Dendritic cell treated with granulocyte-macrophage colony-stimulating factor and Interleukin-4, amounts not matched to agents 40 ng/mL and 50 ng/mL, for 4 days (primary cell): ENCODE data around the gene BIRC6.
"Not testable (repeated sequence)": the region's sequence is repeated elsewhere in the genome, so short reads cannot be mapped to it uniquely, and the experiment has no call there.

Experiments
- H3K27ac Mint-ChIP-seq: one replicate; pipeline ENCODE4 v1.8.0; 2022; ENCODE audit warnings: mild to moderate bottlenecking, mixed read lengths
- H3K27me3 Mint-ChIP-seq: one replicate; pipeline ENCODE4 v1.8.0; 2022; ENCODE audit warnings: mild to moderate bottlenecking, mixed read lengths
- H3K36me3 Mint-ChIP-seq: one replicate; pipeline ENCODE4 v1.8.0; 2022; ENCODE audit warnings: low read depth, mixed read lengths
- H3K4me1 Mint-ChIP-seq: one replicate; pipeline ENCODE4 v1.8.0; 2022; ENCODE audit warnings: low read depth, mixed read lengths
- H3K4me3 Mint-ChIP-seq: one replicate; pipeline ENCODE4 v1.8.0; 2022; ENCODE audit warnings: mild to moderate bottlenecking, moderate library complexity, mixed read lengths
- H3K9me3 Mint-ChIP-seq: one replicate; pipeline ENCODE4 v1.8.0; 2022; ENCODE audit warnings: mixed read lengths
- intact Hi-C: fragments of 100-400 bp; cut with micrococcal nuclease; formaldehyde crosslinking; loops from one replicate; pipeline ENCODE4 v1.15.0; 2022

Gene BIRC6

DNA sequence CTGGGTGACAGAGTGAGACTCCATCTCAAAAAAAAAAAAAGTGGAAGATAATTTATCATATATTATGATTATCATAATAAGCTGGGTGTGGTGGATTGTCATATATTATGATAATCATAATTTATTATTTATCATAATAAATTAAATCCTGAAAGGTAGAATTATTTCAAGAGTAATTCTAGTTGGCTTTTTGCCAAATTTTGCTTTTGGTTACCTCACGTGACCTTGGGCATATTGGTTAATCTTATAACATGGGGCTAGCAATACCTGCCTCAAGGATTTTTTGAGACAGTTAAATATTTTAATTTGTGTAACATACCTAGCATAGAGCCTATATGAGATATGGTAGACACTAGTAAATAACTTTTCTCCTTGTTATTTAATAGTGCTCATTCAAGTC lies 159.7 kb downstream of the BIRC6 start:
- Mint-ChIP-seq H3K4me1 (no peaks in the 10 kb centered on the region), H3K27me3 (no peaks in the 10 kb centered on the region), H3K4me3 (no peak overlapping the region), H3K36me3 (peaks cover 82% of the 10 kb centered on the region), H3K9me3 (no peaks in the 10 kb centered on the region), H3K27ac (no peak overlapping the region)
- intact Hi-C loops, result loop anchor here (5.0 to 10.0 kb wide), 2 partner anchors 44 to 88 kb away; no protein-coding TSS in a partner anchor

DNA sequence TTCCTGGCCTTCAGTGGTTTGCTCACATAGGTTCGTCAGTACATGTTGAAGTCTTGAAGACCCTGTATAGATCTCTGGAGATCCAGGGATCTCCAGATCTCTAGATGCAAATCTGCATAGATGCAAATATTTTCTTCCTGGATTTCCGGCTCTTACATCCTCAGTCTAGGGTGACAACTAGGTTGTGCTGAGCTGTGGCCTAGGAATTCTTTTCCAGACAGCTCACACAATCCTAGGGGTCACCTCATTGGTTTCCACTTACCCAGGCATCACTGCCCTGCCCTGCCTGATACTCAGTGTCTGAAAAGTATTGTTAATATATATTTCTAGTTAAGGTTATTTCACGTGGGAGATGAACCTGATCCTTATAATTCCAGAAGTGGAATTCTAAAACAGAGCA lies 165.9 kb downstream of the BIRC6 start:
- H3K36me3 Mint-ChIP-seq, result peaks cover 78% of the 10 kb centered on the region
- H3K9me3 Mint-ChIP-seq, result no peaks in the 10 kb centered on the region
- H3K4me3 Mint-ChIP-seq, result no peak overlapping the region
- intact Hi-C loops, result no loop called here
- no peaks in the 10 kb centered on the region for H3K27me3 Mint-ChIP-seq
- H3K4me1 Mint-ChIP-seq, result no peaks in the 10 kb centered on the region
- H3K27ac Mint-ChIP-seq, result no peak overlapping the region

DNA sequence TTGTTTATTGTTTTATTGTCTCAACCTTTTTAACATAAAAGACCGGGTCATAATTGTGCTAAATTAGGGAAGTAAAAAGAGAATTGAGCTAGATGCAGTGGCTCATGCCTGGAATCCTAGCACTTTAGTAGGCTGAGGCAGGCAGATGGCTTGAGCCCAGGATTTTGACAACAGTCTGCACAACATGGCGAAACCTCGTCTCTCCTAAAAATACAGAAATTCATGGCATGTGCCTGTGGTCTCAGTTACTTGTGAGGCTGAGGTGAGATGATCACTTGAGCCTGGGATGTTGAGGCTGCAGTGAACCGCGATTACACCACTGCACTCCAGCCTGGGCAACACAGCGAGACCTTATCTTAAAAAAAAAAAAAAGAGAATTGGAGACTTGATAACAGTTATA lies 166.9 kb downstream of the BIRC6 start:
- H3K4me1 Mint-ChIP-seq, result no peaks in the 10 kb centered on the region
- H3K27ac Mint-ChIP-seq, result no peak overlapping the region
- H3K27me3 Mint-ChIP-seq, result no peaks in the 10 kb centered on the region
- H3K9me3 Mint-ChIP-seq, result no peaks in the 10 kb centered on the region
- peaks cover 80% of the 10 kb centered on the region for H3K36me3 Mint-ChIP-seq
- no peak overlapping the region for H3K4me3 Mint-ChIP-seq
- intact Hi-C loops, result no loop called here

DNA sequence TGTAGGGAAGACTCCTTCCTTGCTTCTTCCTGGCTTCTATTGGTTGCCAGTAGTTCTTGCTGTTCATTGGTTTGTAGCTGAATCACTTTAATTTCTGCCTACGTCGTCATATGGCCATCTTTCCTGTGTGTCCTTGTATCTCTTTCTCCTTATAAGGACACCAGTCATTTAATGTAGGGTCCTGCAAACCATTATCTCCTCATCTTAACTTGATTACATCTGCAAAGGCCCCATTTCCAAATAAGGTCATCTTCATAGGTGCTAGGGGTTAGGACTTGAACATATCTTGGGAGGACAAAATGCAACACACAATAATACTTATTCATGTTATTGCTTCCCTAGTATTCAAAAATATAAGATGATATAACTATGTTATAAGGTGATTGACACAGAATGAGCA lies 175.5 kb downstream of the BIRC6 start:
- H3K36me3 Mint-ChIP-seq, result peaks cover 90% of the 10 kb centered on the region
- no peaks in the 10 kb centered on the region for H3K27me3 Mint-ChIP-seq
- no peak overlapping the region for H3K4me3 Mint-ChIP-seq
- H3K9me3 Mint-ChIP-seq, result no peaks in the 10 kb centered on the region
- no peak overlapping the region for H3K27ac Mint-ChIP-seq
- intact Hi-C loops, result no loop called here
- peaks cover 16% of the 10 kb centered on the region for H3K4me1 Mint-ChIP-seq

DNA sequence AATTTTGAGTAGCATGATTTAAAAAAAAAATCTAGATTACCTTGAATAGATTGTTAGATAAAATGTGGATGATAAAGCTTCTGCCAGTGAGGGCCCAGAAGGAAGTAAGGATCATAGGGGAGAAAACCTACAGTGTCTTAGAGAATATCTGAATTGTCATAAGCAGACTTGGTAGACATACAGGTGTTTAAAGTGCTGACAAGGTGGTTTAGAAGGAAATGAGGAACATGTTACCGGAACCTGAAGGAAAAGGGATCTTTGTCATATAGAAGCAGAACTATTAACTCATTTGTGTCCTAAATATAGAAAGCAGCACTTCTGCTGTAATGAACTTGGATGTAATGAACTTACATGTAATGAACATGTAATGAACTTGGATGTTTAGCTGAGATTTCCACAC lies 176.1 kb downstream of the BIRC6 start:
- Mint-ChIP-seq H3K27ac (no peak overlapping the region), H3K4me1 (peaks cover 16% of the 10 kb centered on the region)
- intact Hi-C loops, result no loop called here

DNA sequence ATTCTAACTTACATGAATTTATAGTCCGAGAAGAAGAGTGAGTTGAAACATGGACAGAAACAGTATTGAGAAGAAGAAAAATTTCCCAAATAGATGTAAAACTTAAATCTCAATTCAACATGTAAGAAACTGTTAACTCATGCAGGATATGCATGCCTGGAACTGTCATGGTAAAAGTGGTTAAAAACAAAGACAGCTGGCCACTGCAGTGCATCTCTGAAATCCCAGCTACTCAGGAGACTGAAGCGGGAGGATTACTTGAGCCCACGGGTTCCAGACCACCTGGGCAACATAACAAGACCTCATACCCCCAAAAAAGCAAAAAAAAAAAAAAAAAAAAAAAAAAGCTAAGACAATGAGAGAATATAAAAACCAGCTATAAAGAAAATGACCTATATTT lies 178.0 kb downstream of the BIRC6 start:
- intact Hi-C loops, result no loop called here
- Mint-ChIP-seq H3K36me3 (peaks cover 76% of the 10 kb centered on the region), H3K27ac (no peak overlapping the region), H3K4me1 (peaks cover 16% of the 10 kb centered on the region), H3K4me3 (no peak overlapping the region), H3K27me3 (no peaks in the 10 kb centered on the region), H3K9me3 (no peaks in the 10 kb centered on the region)

More for the DNA sequence above, 176.1 kb downstream of the BIRC6 start:
- Mint-ChIP-seq H3K4me3 (no peak overlapping the region), H3K9me3 (no peaks in the 10 kb centered on the region), H3K27me3 (no peaks in the 10 kb centered on the region), H3K36me3 (peaks cover 85% of the 10 kb centered on the region)

DNA sequence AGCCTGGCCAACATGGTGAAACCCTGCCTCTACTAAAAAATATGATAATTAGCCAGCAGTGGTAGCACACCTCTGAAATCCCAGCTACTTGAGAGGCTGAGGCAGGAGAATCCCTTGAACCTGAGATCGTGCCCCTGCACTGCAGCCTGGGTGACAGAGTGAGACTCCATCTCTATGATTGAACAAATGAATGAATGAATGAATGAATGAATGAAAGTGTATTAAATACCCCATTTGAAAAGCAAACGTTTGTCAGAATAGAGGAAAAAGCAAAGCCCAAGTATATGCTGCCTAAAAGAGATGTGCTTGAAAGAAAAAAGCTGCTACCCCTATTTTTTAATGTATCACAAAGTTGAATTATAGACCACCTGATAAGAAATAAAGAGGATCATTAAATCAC lies 181.9 kb downstream of the BIRC6 start:
- H3K4me1 Mint-ChIP-seq, result no peaks in the 10 kb centered on the region
- intact Hi-C loops, result no loop called here
- no peaks in the 10 kb centered on the region for H3K9me3 Mint-ChIP-seq
- H3K4me3 Mint-ChIP-seq, result no peak overlapping the region
- H3K36me3 Mint-ChIP-seq, result peaks cover 51% of the 10 kb centered on the region
- no peaks in the 10 kb centered on the region for H3K27me3 Mint-ChIP-seq
- H3K27ac Mint-ChIP-seq, result no peak overlapping the region

DNA sequence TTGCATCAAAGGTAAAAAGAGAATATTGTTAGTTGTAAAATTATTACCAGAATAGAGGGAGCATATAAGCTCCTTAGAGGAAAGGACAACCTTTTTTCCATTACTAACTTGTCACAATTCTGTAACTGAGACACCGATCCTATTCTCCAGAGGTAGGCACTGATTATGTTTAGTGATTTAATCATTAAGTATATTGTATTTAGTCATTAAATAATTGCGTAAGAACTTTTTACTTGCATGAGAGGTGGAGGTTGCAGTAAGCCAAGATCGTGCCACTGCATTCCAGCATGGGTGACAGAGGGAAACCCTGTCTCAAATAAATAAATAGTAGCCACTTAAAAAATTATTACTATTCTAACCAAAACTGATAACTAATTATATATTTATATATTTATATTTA lies 195.7 kb downstream of the BIRC6 start:
- H3K9me3 Mint-ChIP-seq, H3K27ac Mint-ChIP-seq, H3K4me3 Mint-ChIP-seq, H3K27me3 Mint-ChIP-seq, H3K4me1 Mint-ChIP-seq: not testable (repeated sequence)
- peaks cover 32% of the 10 kb centered on the region for H3K36me3 Mint-ChIP-seq
- intact Hi-C loops, result loop anchor here (5.0 to 10.0 kb wide), 2 partner anchors 822 to 1030 kb away; no protein-coding TSS in a partner anchor

DNA sequence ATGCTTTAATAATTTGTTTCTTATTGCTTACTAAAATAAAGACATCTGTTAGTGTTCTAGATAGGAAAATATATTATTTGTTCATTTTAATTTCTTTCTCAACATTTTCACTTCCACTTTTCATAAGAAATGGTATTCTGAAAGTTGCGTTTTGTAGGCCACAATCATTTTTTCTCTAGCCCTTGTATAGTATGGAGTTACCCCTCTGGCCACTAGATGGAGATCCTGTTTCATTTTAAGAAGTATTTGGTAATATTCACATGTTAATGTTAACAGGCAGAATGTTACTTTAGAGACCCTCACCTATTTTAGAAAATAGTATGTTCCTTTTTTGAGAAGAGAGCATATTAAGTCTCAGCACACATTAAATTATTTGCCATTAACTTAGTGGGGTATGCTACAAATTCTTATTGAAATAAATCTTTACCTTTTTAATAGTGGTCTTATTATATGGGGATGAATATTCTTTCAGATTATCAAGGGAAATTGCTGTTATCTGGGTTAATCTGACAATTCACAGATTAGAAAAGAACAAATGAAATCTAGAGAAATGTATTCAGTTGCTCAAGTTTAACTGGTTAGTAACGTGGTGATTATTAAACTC lies 197.1 kb downstream of the BIRC6 start:
- Mint-ChIP-seq H3K36me3 (peaks cover 23% of the 10 kb centered on the region), H3K4me3 (no peak overlapping the region), H3K27ac (no peak overlapping the region), H3K4me1 (no peaks in the 10 kb centered on the region), H3K27me3 (no peaks in the 10 kb centered on the region), H3K9me3 (no peaks in the 10 kb centered on the region)
- intact Hi-C loops, result loop anchor here (5.0 to 10.0 kb wide), 2 partner anchors 821 to 1028 kb away; no protein-coding TSS in a partner anchor

DNA sequence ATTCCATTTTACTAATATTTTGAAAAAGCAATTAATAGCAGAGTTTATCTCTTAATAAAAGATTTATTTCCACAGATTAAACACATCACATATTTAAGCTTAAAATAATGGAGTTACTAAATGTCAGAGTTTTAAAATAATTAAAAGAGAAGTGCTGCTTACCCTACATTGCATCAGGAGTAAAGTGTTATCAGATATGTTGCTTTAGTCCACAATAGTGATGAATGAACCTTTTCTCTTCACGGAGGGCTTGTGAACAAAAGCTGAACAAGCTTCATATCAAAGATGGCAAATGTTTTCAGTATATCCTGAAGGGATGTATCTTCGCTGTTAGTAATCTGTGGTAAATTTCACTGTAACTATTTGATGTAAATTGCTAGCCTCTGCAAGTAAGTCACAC lies 201.7 kb downstream of the BIRC6 start:
- H3K27ac Mint-ChIP-seq, result no peak overlapping the region

DNA sequence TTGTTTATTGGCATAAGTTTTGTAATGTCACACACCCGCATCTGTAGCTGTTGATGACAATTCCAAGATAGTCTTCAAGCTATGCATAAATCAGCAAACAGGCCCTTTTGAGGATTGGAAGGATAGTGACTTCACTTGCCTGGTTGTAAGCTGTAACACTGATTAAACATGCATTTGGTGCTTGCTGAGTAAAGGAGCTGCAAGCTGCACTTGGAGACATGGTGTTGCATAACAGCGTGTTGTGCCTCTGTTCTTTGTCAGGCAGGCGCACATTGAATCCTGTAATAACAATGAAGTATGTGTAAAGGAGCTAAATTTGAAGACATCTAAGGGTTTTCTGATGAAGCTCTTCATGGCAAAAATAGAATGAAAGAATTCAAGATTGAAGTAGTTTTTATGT lies 202.3 kb downstream of the BIRC6 start:
- H3K4me3 Mint-ChIP-seq, result no peak overlapping the region
- no peak overlapping the region for H3K27ac Mint-ChIP-seq
- intact Hi-C loops, result loop anchor here (10.0 kb wide), 1 partner anchor 816 kb away; no protein-coding TSS in a partner anchor
- no peaks in the 10 kb centered on the region for H3K9me3 Mint-ChIP-seq
- H3K4me1 Mint-ChIP-seq, result peaks cover 6% of the 10 kb centered on the region
- H3K27me3 Mint-ChIP-seq, result no peaks in the 10 kb centered on the region
- H3K36me3 Mint-ChIP-seq, result peaks cover 43% of the 10 kb centered on the region

More for the DNA sequence above, 201.7 kb downstream of the BIRC6 start:
- Mint-ChIP-seq H3K36me3 (peaks cover 39% of the 10 kb centered on the region), H3K4me1 (peaks cover 6% of the 10 kb centered on the region), H3K9me3 (no peaks in the 10 kb centered on the region), H3K27me3 (no peaks in the 10 kb centered on the region), H3K4me3 (no peak overlapping the region)
- intact Hi-C loops, result loop anchor here (10.0 kb wide), 1 partner anchor 816 kb away; no protein-coding TSS in a partner anchor

DNA sequence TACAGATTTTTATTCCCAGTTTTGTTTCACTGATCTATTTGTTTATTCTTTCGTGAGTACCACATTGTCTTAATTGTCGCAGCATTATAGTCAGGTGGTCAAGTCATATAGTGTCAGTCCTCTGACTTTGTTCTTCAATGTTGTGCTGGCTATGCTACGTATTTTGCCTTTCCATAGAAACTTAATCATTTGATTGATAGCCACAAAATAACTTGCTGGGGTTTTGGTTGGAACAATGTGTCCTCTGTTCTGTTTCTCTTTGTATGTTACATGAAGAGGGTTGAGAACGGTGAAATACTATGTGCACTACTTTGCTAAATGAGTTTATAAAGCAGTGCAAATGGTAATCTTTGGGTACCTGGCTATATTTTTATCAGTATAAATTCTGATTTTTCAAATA lies 206.1 kb downstream of the BIRC6 start:
- H3K27ac Mint-ChIP-seq, result no peak overlapping the region
- intact Hi-C loops, result no loop called here
- H3K4me3 Mint-ChIP-seq, result no peak overlapping the region
- H3K27me3 Mint-ChIP-seq, result no peaks in the 10 kb centered on the region
- H3K9me3 Mint-ChIP-seq, result no peaks in the 10 kb centered on the region
- peaks cover 61% of the 10 kb centered on the region for H3K36me3 Mint-ChIP-seq
- peaks cover 6% of the 10 kb centered on the region for H3K4me1 Mint-ChIP-seq

DNA sequence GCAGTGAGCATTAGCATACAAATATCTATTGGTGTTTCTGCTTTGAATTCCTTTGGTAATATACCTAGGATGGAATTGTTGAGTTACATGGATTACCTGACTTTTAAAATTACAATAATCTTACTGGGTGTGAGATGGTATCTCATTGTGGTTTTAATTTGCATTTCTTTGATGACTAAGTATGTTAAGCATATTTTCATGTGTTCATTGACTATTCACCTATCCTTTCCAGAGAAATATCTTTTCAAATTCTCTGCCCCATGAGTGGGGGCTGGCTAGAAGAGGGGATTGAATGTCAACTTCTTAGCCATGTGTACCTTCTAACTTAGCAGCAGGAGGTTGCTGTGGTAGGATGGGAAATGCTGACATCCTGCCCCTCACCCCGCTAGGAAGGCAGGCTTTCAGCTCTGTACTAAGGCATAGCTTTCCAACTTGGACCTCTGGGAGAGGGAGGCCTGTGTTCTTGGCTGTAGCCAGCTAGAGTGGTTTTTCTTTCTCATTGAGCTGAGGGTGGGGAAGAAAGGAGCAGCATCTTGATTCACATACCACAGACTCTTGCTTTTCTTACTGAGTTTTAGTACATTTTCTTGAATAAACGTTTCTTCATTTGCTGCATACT lies 207.7 kb downstream of the BIRC6 start:
- Mint-ChIP-seq H3K4me3 (no peak overlapping the region), H3K9me3 (no peaks in the 10 kb centered on the region), H3K36me3 (peaks cover 61% of the 10 kb centered on the region), H3K4me1 (peaks cover 6% of the 10 kb centered on the region), H3K27ac (no peak overlapping the region), H3K27me3 (no peaks in the 10 kb centered on the region)
- intact Hi-C loops, result no loop called here

DNA sequence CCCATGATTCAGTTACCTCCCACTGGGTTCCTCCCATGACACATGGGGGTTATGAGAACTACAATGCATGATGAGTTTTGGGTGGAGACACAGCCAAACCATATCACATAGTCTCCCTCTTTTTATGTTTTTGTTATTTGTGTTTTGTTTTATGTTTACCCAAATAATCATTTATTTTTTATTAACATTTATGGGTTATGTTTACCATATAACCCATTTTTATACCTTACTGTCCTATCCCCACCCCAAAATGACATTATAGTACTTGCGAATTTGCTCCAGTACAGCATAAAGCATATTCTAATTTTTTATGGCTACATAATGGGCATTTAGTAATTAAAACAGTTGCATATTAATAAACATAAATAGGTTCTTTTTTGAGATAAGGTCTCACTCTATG lies 209.1 kb downstream of the BIRC6 start:
- Mint-ChIP-seq H3K27me3 (no peaks in the 10 kb centered on the region), H3K27ac (no peak overlapping the region), H3K9me3 (no peaks in the 10 kb centered on the region), H3K36me3 (peaks cover 49% of the 10 kb centered on the region), H3K4me3 (no peak overlapping the region), H3K4me1 (no peaks in the 10 kb centered on the region)
- intact Hi-C loops, result no loop called here

DNA sequence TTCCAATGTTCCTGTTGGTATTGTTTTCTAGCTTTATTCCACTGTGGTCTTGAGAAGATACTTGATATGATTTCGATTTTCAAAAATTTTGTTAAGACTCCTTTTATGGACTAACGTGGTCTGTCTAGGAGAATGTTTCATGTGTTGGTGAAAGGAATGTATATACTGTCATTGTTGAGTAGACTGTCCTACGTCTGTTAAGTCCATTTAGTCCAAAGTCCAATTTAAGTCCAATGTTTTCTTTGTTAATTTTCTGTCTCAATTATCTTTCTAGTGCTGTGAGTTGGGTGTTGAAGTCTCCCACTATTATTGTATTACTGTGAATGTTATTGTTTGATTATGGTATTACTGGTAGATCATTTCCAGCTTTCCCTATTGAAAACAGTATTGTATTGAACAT lies 215.2 kb downstream of the BIRC6 start:
- intact Hi-C loops, result no loop called here
- peaks cover 40% of the 10 kb centered on the region for H3K36me3 Mint-ChIP-seq
- no peaks in the 10 kb centered on the region for H3K27me3 Mint-ChIP-seq
- H3K9me3 Mint-ChIP-seq, result no peaks in the 10 kb centered on the region
- H3K27ac Mint-ChIP-seq, result no peak overlapping the region
- H3K4me1 Mint-ChIP-seq, result no peaks in the 10 kb centered on the region
- no peak overlapping the region for H3K4me3 Mint-ChIP-seq
